Right lobe of liver (tissue), 4 donors: ENCODE results near the gene MEIG1.
"Not testable (repeated sequence)": the region's sequence is repeated elsewhere in the genome, so short reads cannot be mapped to it uniquely, and the experiment has no call there.

Experiments used
- POLR2A ChIP-seq: fragments of 450-650 bp; IDR thresholded peaks from one replicate; pipeline ENCODE4 v1.6.1; 2017; ENCODE audit warnings: antibody characterized with exemption, mild to moderate bottlenecking
- TF ChIP-seq, protein P1 (sequence below), 4 donors: fragments of 200-600 bp in 3 of 4; fragments of 450-650 bp in 1 of 4; IDR thresholded peaks; one replicate each; pipeline versions ENCODE4 v1.5.1 to v1.8.0; 2016 to 2022; ENCODE audit warnings: antibody characterized with exemption in 4 of 4, mild to moderate bottlenecking in 2 of 4
- donor health status: DM: no; HTN: no; CAD: no.
- donor health status: DM: no; HTN: no; CAD: no.
- donor health status: DM: no; HTN: yes; CAD: no.

DNA sequence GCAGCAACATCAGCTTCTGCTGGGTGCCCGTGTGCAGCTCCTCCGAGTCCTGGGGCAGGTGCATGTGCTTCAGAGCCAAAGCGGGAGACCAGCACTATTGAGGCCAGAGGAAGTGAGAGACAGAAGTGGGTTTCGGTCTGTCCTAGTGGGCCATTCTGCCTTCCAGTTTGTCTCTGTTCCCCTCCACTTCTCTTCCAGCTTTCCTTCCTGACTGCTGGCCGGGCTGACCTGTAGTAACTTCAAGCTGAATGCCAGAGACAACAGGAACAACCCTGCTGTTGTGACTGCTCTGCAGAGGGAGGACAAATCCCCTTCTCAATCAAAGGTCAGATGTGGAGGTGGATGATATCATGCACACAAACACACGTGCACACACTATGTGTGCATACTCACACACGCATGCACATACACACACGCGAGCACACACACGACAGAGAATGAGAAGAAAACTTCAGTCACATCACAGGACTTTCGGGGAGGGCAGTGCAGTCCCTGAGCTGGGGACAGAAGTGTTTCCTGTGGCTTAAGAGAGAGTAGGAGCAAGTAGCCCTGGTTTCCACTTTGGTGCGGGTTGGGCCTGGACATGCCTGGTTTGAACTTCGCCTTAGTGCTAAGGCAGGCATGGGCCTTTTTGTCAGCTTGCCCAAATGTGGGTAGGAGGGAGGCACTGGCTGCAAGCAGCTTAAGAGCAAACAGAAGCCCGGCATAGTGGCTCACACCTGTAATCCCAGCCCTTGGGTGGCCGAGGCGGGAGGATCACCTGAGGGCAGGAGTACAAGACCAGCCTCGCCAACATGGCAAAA lies 16.8 kb upstream of the MEIG1 start:
- TF ChIP-seq, protein P1, sequence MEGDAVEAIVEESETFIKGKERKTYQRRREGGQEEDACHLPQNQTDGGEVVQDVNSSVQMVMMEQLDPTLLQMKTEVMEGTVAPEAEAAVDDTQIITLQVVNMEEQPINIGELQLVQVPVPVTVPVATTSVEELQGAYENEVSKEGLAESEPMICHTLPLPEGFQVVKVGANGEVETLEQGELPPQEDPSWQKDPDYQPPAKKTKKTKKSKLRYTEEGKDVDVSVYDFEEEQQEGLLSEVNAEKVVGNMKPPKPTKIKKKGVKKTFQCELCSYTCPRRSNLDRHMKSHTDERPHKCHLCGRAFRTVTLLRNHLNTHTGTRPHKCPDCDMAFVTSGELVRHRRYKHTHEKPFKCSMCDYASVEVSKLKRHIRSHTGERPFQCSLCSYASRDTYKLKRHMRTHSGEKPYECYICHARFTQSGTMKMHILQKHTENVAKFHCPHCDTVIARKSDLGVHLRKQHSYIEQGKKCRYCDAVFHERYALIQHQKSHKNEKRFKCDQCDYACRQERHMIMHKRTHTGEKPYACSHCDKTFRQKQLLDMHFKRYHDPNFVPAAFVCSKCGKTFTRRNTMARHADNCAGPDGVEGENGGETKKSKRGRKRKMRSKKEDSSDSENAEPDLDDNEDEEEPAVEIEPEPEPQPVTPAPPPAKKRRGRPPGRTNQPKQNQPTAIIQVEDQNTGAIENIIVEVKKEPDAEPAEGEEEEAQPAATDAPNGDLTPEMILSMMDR (IDR thresholded peaks at IDR 0.05) = not testable (repeated sequence)
- TF ChIP-seq POLR2A = not testable (repeated sequence)
